Breast epithelium (tissue), 4 donors: ENCODE data around the gene VIM. TPM values are rescaled to one million over a fixed set of nuclear protein-coding genes. Genes with fewer than 3 reads are reported as not detected.

Source experiments
- DNase-seq, 2 donors: peaks; one replicate each; pipeline ENCODE4 v3.0.0-alpha.2; 2019; ENCODE audit warnings: low spot score in 2 of 2
- H3K27ac ChIP-seq, 2 donors: fragments of 200-600 bp; sonication (generic) in 1 of 2; one replicate each; pipeline ENCODE4 v1.5.1; 2016 to 2019; ENCODE audit warnings: mild to moderate bottlenecking in 1 of 2
- H3K27me3 ChIP-seq, 2 donors: fragments of 200-600 bp; sonication (generic) in 1 of 2; one replicate each; pipeline versions ENCODE4 v1.5.1 to v1.6.0; 2017 to 2019; ENCODE audit warnings: control low read depth in 1 of 2, mild to moderate bottlenecking in 1 of 2
- H3K36me3 ChIP-seq: fragments of 200-600 bp; one replicate; pipeline ENCODE4 v1.5.1; 2019
- H3K4me1 ChIP-seq, 2 donors: fragments of 200-600 bp; sonication (generic); one replicate each; pipeline ENCODE4 v1.5.1; 2016 to 2019; ENCODE audit warnings: control low read depth in 1 of 2
- H3K4me3 ChIP-seq, 3 donors: fragments of 200-600 bp; sonication (generic); 1 replicate in 2 of 3; 2 replicates in 1 of 3; pipeline ENCODE4 v1.5.1; 2016 to 2019; ENCODE audit warnings: mild to moderate bottlenecking in 3 of 3, moderate library complexity in 2 of 3
- H3K9me3 ChIP-seq, 2 donors: fragments of 200-600 bp; sonication (generic) in 1 of 2; one replicate each; pipeline ENCODE4 v1.5.1; 2016 to 2019; ENCODE audit warnings: control low read depth in 1 of 2
- POLR2A ChIP-seq: fragments of 450-650 bp; IDR thresholded peaks from one replicate; pipeline ENCODE4 v1.6.1; 2016; ENCODE audit warnings: antibody characterized with exemption, mild to moderate bottlenecking, moderate library complexity
- POLR2AphosphoS5 ChIP-seq, 3 donors: sonication (generic); formaldehyde crosslinking; IDR thresholded peaks; one replicate each; pipeline ENCODE4 v1.6.1; 2017; ENCODE audit warnings: antibody characterized with exemption in 3 of 3
- intact Hi-C: fragments of 100-400 bp; cut with DNase I; formaldehyde crosslinking; loops from one replicate; pipeline ENCODE4 v1.15.1; 2023; ENCODE audit warnings: low total_unique reads
- total RNA-seq, 3 donors: library from RNA; depleted of rRNA; stranded (reverse); fragments of >200 nt; gene quantifications; one replicate each; pipeline ENCODE4 v1.1.0, GENCODE V29; 2016
- TF ChIP-seq, protein P1 (sequence below), 3 donors: fragments of 450-650 bp; IDR thresholded peaks; one replicate each; pipeline ENCODE4 v1.5.1; 2016 to 2017; ENCODE audit warnings: antibody characterized with exemption in 3 of 3, mild to moderate bottlenecking in 3 of 3, moderate library complexity in 3 of 3

VIM gene
- total RNA-seq, 3 donors from 2014 or later = 1,431 to 8,681 (median 2,067) TPM

DNA sequence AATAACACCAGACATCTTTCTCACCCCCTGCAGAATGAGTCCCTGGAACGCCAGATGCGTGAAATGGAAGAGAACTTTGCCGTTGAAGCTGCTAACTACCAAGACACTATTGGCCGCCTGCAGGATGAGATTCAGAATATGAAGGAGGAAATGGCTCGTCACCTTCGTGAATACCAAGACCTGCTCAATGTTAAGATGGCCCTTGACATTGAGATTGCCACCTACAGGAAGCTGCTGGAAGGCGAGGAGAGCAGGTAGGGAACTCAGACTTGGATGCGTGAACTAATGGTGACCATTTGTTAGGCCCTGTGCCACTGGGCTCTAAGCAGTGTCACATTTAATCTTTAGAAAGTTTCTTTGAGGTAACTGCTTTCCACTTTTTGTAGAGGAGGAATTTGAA, 7.1 kb downstream of the VIM start:
- DNase-seq = no peak
- Histone ChIP-seq H3K4me1 (peaks cover 3 to 11% of the 10 kb centered on the region in 2 donors), H3K27me3 (no peaks in the 10 kb centered on the region), H3K4me3 (peak overlapping the region in 2 of 3 donors; percentile 90 to 97), H3K27ac (peak overlapping the region; percentile 66 to 77), H3K36me3 (no peaks in the 10 kb centered on the region), H3K9me3 (no peaks in the 10 kb centered on the region)
- intact Hi-C loops = no loop called here
- TF ChIP-seq POLR2A = no peak
- peak in 1 of 3 donors; percentile 35 for TF ChIP-seq POLR2AphosphoS5 (IDR thresholded peaks at IDR 0.05)

DNA sequence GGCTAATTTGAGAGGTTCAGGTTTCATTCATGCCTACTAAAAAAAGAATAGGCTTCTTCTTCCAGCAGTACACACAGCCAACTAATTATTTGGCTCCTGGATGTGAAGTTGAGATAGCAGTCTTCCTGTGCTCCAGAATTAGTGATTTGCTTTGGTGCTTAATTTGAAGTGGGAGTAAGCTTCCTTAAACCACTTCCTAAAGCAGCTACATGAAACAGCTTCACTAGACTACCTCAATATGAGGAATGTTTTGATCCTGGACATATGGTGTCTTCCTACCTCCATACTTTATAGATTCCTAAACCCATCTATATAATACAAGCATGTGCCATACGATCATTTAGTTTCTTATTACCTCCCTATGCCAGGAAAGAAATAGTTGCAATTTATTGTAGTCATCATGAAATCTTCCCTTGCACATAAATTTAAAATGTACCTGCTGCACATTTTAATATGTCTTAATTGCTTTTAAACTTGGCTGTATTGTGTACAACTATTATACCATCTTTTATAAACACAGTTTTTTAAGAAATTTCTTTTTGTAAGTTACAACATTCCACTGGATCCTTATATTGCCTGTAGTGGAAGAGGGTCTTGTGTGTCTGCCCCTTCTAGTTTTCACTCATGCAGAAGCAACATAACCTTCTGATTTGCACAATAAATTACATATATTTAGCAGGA, 8.6 kb downstream of the VIM start:
- H3K4me1 ChIP-seq = peaks cover 3 to 11% of the 10 kb centered on the region in 2 donors
- H3K27me3 ChIP-seq = no peaks in the 10 kb centered on the region
- intact Hi-C loops = no loop called here
- TF ChIP-seq, protein P1, sequence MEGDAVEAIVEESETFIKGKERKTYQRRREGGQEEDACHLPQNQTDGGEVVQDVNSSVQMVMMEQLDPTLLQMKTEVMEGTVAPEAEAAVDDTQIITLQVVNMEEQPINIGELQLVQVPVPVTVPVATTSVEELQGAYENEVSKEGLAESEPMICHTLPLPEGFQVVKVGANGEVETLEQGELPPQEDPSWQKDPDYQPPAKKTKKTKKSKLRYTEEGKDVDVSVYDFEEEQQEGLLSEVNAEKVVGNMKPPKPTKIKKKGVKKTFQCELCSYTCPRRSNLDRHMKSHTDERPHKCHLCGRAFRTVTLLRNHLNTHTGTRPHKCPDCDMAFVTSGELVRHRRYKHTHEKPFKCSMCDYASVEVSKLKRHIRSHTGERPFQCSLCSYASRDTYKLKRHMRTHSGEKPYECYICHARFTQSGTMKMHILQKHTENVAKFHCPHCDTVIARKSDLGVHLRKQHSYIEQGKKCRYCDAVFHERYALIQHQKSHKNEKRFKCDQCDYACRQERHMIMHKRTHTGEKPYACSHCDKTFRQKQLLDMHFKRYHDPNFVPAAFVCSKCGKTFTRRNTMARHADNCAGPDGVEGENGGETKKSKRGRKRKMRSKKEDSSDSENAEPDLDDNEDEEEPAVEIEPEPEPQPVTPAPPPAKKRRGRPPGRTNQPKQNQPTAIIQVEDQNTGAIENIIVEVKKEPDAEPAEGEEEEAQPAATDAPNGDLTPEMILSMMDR (IDR thresholded peaks at IDR 0.05) = no peak
- TF ChIP-seq POLR2AphosphoS5 (IDR thresholded peaks at IDR 0.05) = no peak
- DNase-seq = no peak
- H3K27ac ChIP-seq = no peak overlapping the region
- H3K4me3 ChIP-seq = no peak overlapping the region
- no peaks in the 10 kb centered on the region for H3K9me3 ChIP-seq
- H3K36me3 ChIP-seq = no peaks in the 10 kb centered on the region

DNA sequence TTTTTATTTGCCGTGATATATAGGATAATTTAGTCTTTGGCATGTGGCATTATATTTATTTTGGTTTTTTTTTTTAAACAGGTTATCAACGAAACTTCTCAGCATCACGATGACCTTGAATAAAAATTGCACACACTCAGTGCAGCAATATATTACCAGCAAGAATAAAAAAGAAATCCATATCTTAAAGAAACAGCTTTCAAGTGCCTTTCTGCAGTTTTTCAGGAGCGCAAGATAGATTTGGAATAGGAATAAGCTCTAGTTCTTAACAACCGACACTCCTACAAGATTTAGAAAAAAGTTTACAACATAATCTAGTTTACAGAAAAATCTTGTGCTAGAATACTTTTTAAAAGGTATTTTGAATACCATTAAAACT, 9.1 kb downstream of the VIM start:
- no peaks in the 10 kb centered on the region for H3K36me3 ChIP-seq
- H3K27ac ChIP-seq = no peak overlapping the region
- intact Hi-C loops = no loop called here
- no peak for DNase-seq
- H3K4me1 ChIP-seq = peaks cover 2 to 11% of the 10 kb centered on the region in 2 donors
- TF ChIP-seq, protein P1 (IDR thresholded peaks at IDR 0.05) = no peak
- no peak for TF ChIP-seq POLR2A
- TF ChIP-seq POLR2AphosphoS5 (IDR thresholded peaks at IDR 0.05) = no peak
- no peaks in the 10 kb centered on the region for H3K27me3 ChIP-seq
- H3K9me3 ChIP-seq = no peaks in the 10 kb centered on the region
- no peak overlapping the region for H3K4me3 ChIP-seq

DNA sequence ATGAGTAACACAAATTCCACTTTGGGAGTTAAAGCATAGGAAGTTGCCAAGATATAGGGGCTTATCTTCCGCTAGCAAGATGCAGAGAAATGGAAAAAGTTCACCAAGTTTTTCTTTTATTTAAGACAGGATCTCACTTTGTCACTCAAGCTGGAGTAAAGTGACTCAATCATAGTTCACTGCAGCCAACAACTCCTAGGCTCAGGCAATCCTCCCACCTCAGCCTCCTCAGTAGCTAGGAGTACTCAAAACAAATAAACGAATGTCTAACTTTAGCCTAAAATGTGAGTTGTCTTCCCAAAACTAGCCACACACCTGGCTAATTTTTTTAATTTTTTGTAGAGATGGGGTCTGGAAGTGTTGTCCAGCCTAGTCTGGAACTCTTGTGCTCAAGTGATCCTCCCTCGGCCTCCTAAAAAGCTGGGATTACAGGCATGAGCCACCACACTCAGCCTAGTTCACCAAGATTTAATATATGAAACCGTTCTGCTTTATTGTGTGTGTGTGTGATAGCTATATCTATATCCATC, 9.9 kb downstream of the VIM start:
- no peak for DNase-seq
- peaks cover 0 to 11% of the 10 kb centered on the region in 2 donors for H3K4me1 ChIP-seq
- TF ChIP-seq POLR2AphosphoS5 (IDR thresholded peaks at IDR 0.05) = no peak
- TF ChIP-seq POLR2A = no peak
- intact Hi-C loops = no loop called here
- no peaks in the 10 kb centered on the region for H3K9me3 ChIP-seq
- H3K27ac ChIP-seq = peak overlapping the region; percentile 42 to 66
- H3K36me3 ChIP-seq = no peaks in the 10 kb centered on the region
- H3K27me3 ChIP-seq = no peaks in the 10 kb centered on the region
- no peak overlapping the region for H3K4me3 ChIP-seq

DNA sequence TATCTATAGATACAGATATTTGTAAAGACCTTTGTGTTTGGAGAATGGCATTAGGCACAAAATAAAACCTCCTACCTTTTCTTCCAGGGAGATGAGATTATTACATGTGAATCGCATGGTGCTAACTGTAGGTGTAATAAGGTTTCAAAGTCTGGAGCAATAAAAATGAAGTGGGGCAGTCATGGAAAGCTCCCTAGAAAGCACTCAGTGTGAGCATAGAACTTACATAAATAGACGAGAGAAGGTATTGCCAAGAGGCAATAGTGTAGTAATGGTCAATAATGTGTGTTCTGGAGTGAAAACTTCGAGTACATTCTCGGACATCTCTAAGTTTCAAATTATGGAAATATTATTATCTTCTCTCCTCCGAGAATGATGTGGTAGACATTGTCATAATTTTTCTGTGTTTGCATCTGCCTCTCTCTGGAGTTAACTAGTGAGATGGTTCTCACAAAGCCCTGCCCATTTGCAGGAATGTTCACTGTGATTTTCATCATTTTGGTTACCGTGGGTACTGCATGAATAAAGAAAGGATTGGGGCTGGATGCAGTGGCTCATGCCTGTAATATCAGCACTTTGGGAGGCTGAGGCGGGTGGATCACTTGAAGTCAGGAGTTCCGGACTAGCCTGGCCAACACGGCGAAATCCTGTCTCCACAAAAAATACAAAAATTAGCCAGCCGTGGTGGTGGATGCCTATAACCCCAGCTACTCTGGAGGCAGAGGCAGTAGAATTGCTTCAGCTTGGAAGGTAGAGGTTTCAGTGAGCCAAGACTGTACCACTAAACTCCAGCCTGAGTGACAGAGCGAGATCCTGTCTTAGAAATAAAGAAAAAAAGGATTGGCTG, 10.6 kb downstream of the VIM start:
- intact Hi-C loops = no loop called here

More for the DNA sequence above, 10.6 kb downstream of the VIM start:
- DNase-seq = no peak
- peaks cover 0 to 4% of the 10 kb centered on the region in 2 donors for H3K4me1 ChIP-seq
- H3K9me3 ChIP-seq = no peaks in the 10 kb centered on the region
- no peaks in the 10 kb centered on the region for H3K36me3 ChIP-seq
- peak overlapping the region; percentile 42 to 66 for H3K27ac ChIP-seq
- no peak overlapping the region for H3K4me3 ChIP-seq
- TF ChIP-seq, protein P1 (IDR thresholded peaks at IDR 0.05) = no peak
- H3K27me3 ChIP-seq = no peaks in the 10 kb centered on the region
